ENCODE data around the gene PTPN1. TPM values are rescaled to one million over a fixed set of nuclear protein-coding genes. Genes with fewer than 3 reads are reported as not detected.

Gene PTPN1
- polyA plus RNA-seq, 1 of the 3 experiments (the other 2 are of a cell fraction) = 23.6 TPM

DNA sequence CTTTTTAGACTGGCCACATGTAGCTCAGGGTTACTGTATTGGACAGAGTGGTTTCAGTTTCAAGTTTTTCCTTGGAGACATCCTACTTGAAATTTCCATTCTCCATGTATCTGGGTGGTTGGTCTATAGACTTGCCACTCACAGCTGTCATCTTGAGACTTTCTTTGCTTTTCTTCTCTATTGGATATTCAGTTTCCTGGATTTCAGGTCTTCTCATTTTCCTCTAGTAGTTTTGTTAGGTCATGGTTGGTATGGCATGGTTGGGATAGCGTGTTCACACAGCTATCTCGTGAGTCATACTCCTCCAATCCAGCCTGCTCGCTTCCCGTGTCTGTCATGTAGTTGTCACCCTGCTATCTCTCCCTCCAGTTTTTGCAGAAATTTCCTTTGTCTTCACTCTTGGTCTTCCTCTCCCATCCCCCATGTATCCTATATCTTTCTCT is 48.3 kb downstream of the PTPN1 start:
- no peaks in the 10 kb centered on the region for H3K9me2 ChIP-seq
- no peaks in the 10 kb centered on the region for H3K27me3 ChIP-seq (ENCODE audit: insufficient read depth)
- no peak overlapping the region for H2AFZ ChIP-seq (ENCODE audit: low read depth)
- H3K4me2 ChIP-seq = peak overlapping the region; percentile 41; the same call in 1 of the 2 replicates
- WGBS (ENCODE audit: low lambda C conversion rate) = 42% methylated on average over 4 of the region's 4 CpGs
- DNase-seq = no peak
- H3K36me3 ChIP-seq (replicated peaks in 1 of 2; ENCODE audit: control insufficient read depth in 1 of 2, insufficient read depth in 2 of 2, low read length in 1 of 2) = peaks cover 9 to 19% of the 10 kb centered on the region in 2 experiments
- H4K20me1 ChIP-seq (ENCODE audit: insufficient read depth) = no peaks in the 10 kb centered on the region
- peak overlapping the region in 1 of 2 experiments; percentile 58; a peak in 2 of 4 replicates for H3K27ac ChIP-seq (ENCODE audit: low read depth in 2 of 2, low read length in 1 of 2)
- H3K79me2 ChIP-seq (ENCODE audit: insufficient read depth) = peaks cover 78% of the 10 kb centered on the region
- peaks cover 23 to 29% of the 10 kb centered on the region in 2 experiments; a peak in 3 of 4 replicates for H3K4me1 ChIP-seq (ENCODE audit: control insufficient read depth in 1 of 2, insufficient read depth in 2 of 2, low read depth in 1 of 2, low read length in 1 of 2)
- H3K4me3 ChIP-seq (ENCODE audit: low read depth in 2 of 2, low read length in 1 of 2) = no peak overlapping the region; a peak in 1 of 4 replicates
- ChIA-PET CTCF (interaction anchor here (0.5 to 1.5 kb wide), 4 partner anchors 12 to 1033 kb away, joined by 3 to 4 read pairs (median 3); no protein-coding TSS in a partner anchor), POLR2A (no interaction called here)
- no peaks in the 10 kb centered on the region for H3K9me3 ChIP-seq
- peaks cover 24% of the 10 kb centered on the region for H3F3A ChIP-seq (replicated peaks; ENCODE audit: insufficient read depth)
- H3K9ac ChIP-seq = no peak overlapping the region; the same call in 1 of the 2 replicates
- no peak for TF ChIP-seq RAD21 (IDR thresholded peaks at IDR 0.05; ENCODE audit: low read length)
- no peak for TF ChIP-seq SIN3A (IDR thresholded peaks at IDR 0.05; ENCODE audit: borderline replicate concordance, low read depth, low read length)
- no peak; the same call in 1 of the 2 replicates for TF ChIP-seq TCF12 (IDR thresholded peaks at IDR 0.05)
- TF ChIP-seq JUND (IDR thresholded peaks at IDR 0.05) = peak; percentile 25; the same call in 1 of the 2 replicates
- no peak for TF ChIP-seq CTCF (IDR thresholded peaks at IDR 0.05)
- no peak for TF ChIP-seq FOXJ3 (CRISPR knock-in tag; IDR thresholded peaks at IDR 0.05)
- no peak for TF ChIP-seq RFX5 (IDR thresholded peaks at IDR 0.05; ENCODE audit: low read length)
- no peak for TF ChIP-seq FOXM1 (IDR thresholded peaks at IDR 0.05; ENCODE audit: low read depth)
- peak; percentile 52; the same call in 1 of the 2 replicates for TF ChIP-seq FOSL2 (IDR thresholded peaks at IDR 0.05; ENCODE audit: borderline replicate concordance, low read depth)
- TF ChIP-seq SMC3 (IDR thresholded peaks at IDR 0.05; ENCODE audit: low read depth, low read length) = no peak
- TF ChIP-seq, protein P1, sequence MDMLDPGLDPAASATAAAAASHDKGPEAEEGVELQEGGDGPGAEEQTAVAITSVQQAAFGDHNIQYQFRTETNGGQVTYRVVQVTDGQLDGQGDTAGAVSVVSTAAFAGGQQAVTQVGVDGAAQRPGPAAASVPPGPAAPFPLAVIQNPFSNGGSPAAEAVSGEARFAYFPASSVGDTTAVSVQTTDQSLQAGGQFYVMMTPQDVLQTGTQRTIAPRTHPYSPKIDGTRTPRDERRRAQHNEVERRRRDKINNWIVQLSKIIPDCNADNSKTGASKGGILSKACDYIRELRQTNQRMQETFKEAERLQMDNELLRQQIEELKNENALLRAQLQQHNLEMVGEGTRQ (IDR thresholded peaks at IDR 0.05; ENCODE audit: borderline replicate concordance, low read depth, low read length) = no peak
- no peak for TF ChIP-seq MEF2A (IDR thresholded peaks at IDR 0.05; ENCODE audit: borderline replicate concordance, low read depth)
- TF ChIP-seq, protein P2, sequence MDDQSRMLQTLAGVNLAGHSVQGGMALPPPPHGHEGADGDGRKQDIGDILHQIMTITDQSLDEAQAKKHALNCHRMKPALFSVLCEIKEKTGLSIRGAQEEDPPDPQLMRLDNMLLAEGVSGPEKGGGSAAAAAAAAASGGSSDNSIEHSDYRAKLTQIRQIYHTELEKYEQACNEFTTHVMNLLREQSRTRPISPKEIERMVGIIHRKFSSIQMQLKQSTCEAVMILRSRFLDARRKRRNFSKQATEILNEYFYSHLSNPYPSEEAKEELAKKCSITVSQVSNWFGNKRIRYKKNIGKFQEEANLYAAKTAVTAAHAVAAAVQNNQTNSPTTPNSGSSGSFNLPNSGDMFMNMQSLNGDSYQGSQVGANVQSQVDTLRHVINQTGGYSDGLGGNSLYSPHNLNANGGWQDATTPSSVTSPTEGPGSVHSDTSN (IDR thresholded peaks at IDR 0.05) = peak; percentile 69
- TF ChIP-seq MXI1 (IDR thresholded peaks at IDR 0.05; ENCODE audit: low read depth, low read length) = no peak
- TF ChIP-seq YY1 (IDR thresholded peaks at IDR 0.05; ENCODE audit: low read depth) = no peak
- no peak for TF ChIP-seq GATA2 (CRISPR knock-in tag; IDR thresholded peaks at IDR 0.05)
- no peak for TF ChIP-seq POLR2AphosphoS5 (IDR thresholded peaks at IDR 0.05; ENCODE audit: low read depth, low read length)
- TF ChIP-seq NRF1 (IDR thresholded peaks at IDR 0.05; ENCODE audit: low read depth, low read length) = no peak
- no peak for TF ChIP-seq GABPA (IDR thresholded peaks at IDR 0.05; ENCODE audit: low read depth)
- TF ChIP-seq, protein P3, sequence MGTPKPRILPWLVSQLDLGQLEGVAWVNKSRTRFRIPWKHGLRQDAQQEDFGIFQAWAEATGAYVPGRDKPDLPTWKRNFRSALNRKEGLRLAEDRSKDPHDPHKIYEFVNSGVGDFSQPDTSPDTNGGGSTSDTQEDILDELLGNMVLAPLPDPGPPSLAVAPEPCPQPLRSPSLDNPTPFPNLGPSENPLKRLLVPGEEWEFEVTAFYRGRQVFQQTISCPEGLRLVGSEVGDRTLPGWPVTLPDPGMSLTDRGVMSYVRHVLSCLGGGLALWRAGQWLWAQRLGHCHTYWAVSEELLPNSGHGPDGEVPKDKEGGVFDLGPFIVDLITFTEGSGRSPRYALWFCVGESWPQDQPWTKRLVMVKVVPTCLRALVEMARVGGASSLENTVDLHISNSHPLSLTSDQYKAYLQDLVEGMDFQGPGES (IDR thresholded peaks at IDR 0.05; ENCODE audit: low read depth, low read length) = no peak
- TF ChIP-seq RCOR1 (IDR thresholded peaks at IDR 0.05; ENCODE audit: low read length) = no peak
- no peak for TF ChIP-seq ZBTB33 (IDR thresholded peaks at IDR 0.05; ENCODE audit: borderline replicate concordance, low read depth)
- no peak for TF ChIP-seq EP300 (IDR thresholded peaks at IDR 0.05; ENCODE audit: borderline replicate concordance in 1 of 2, low read depth in 1 of 2, low read length in 1 of 2)
- no peak for TF ChIP-seq REST (IDR thresholded peaks at IDR 0.05; ENCODE audit: low read depth, low read length)
